ENCODE results near the gene CHST15. TPM values are rescaled to one million over a fixed set of nuclear protein-coding genes. Genes with fewer than 3 reads are reported as not detected.

CHST15 gene
- total and polyA plus RNA-seq, 2 of the 13 experiments (the other 11 are each of a cell fraction or from before 2014, with no cell fraction given), result 1.4 to 94.7 TPM

DNA sequence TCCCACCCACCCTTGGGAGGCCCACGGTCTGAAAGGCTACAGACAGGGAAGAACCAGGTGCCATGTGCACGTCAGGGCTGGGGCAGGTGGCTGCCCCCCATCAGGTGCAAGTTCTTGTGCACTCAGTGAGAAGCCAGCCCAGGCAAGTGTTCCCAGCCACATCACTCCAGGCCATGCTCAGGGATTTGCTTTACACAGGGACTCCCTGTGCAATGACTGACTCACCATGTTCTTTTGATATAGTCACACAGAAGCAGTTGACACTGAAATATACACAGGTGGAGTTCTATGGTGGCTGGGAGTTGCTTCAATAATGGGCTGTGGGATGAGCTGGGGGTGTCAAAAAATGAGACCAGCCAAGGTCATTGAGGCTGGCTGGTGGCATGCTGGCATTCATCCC lies 8.0 kb upstream of the CHST15 start:
- no CpG with 5 or more reads among the region's 2 CpGs for WGBS (ENCODE audit: low lambda C conversion rate)
- POLR2A ChIA-PET, result no interaction called here
- BruUV-seq (replicated peaks), result no TSS peak
- TF ChIP-seq ZNF678 (CRISPR knock-in tag; IDR thresholded peaks at IDR 0.05) (no peak), SAP130 (CRISPR knock-in tag; IDR thresholded peaks at IDR 0.05; ENCODE audit: low read depth) (0 out of 2 replicates have a peak, but pooled peaks have one; percentile 10), ZFP36L1 (CRISPR knock-in tag; IDR thresholded peaks at IDR 0.05) (no peak), NFE2L1 (CRISPR knock-in tag; IDR thresholded peaks at IDR 0.05; ENCODE audit: borderline replicate concordance) (no peak), ZNF879 (CRISPR knock-in tag; IDR thresholded peaks at IDR 0.05) (no peak), GLMP (CRISPR knock-in tag; IDR thresholded peaks at IDR 0.05; ENCODE audit: borderline replicate concordance) (no peak), MXI1 (IDR thresholded peaks at IDR 0.05; ENCODE audit: borderline replicate concordance, low read depth, low read length) (no peak), FOSL2 (CRISPR knock-in tag; IDR thresholded peaks at IDR 0.05) (0 out of 2 replicates have a peak, but pooled peaks have one; percentile 7), ZBED4 (CRISPR knock-in tag; IDR thresholded peaks at IDR 0.05; ENCODE audit: borderline replicate concordance) (no peak)
- TF ChIP-seq, protein P1, sequence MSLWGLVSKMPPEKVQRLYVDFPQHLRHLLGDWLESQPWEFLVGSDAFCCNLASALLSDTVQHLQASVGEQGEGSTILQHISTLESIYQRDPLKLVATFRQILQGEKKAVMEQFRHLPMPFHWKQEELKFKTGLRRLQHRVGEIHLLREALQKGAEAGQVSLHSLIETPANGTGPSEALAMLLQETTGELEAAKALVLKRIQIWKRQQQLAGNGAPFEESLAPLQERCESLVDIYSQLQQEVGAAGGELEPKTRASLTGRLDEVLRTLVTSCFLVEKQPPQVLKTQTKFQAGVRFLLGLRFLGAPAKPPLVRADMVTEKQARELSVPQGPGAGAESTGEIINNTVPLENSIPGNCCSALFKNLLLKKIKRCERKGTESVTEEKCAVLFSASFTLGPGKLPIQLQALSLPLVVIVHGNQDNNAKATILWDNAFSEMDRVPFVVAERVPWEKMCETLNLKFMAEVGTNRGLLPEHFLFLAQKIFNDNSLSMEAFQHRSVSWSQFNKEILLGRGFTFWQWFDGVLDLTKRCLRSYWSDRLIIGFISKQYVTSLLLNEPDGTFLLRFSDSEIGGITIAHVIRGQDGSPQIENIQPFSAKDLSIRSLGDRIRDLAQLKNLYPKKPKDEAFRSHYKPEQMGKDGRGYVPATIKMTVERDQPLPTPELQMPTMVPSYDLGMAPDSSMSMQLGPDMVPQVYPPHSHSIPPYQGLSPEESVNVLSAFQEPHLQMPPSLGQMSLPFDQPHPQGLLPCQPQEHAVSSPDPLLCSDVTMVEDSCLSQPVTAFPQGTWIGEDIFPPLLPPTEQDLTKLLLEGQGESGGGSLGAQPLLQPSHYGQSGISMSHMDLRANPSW (CRISPR knock-in tag; IDR thresholded peaks at IDR 0.05; ENCODE audit: borderline replicate concordance), result no peak

More for the DNA sequence above, 8.0 kb upstream of the CHST15 start:
- FAIRE-seq, result no peak
- peaks cover 10% of the 10 kb centered on the region for H3K9me3 ChIP-seq (ENCODE audit: low read length)
- no peak overlapping the region for H3K27ac ChIP-seq (ENCODE audit: extremely low read length, insufficient read depth, low read length)
- no peak for DNase-seq (ENCODE audit: low spot score)
- H3K36me3 ChIP-seq (replicated peaks in 1 of 2; ENCODE audit: control insufficient read depth in 1 of 2, insufficient read depth in 2 of 2, low read length in 2 of 2), result no peaks in the 10 kb centered on the region
- intact Hi-C loops (cut with micrococcal nuclease; ENCODE audit: unreplicated experiment), result no loop called here
- CTCF ChIA-PET (ENCODE audit: low intra/inter-chr PET ratio, low total read pairs), result no interaction called here
- no peak overlapping the region for H3K9ac ChIP-seq (ENCODE audit: insufficient read depth, low read depth, low read length)
- H3K4me2 ChIP-seq (ENCODE audit: low read depth, low read length), result no peak overlapping the region
- H4K20me1 ChIP-seq (ENCODE audit: insufficient read depth, low read length), result no peaks in the 10 kb centered on the region
- H3K27me3 ChIP-seq (ENCODE audit: control insufficient read depth in 1 of 2, insufficient read depth in 2 of 2, low read length in 2 of 2), result peaks cover 13 to 83% of the 10 kb centered on the region in 2 experiments
- ATAC-seq, result peak; percentile 22; the same call in 1 of the 3 replicates
- no peak overlapping the region for H2AFZ ChIP-seq (ENCODE audit: low read length)
- no peaks in the 10 kb centered on the region for H3K79me2 ChIP-seq (ENCODE audit: insufficient read depth, low read length)
- H3K4me3 ChIP-seq (replicated peaks in 1 of 3; ENCODE audit: insufficient read depth in 1 of 3, low read depth in 2 of 3, low read length in 3 of 3), result no peak overlapping the region
- H3K4me1 ChIP-seq (ENCODE audit: insufficient read depth, low read length), result peaks cover 48% of the 10 kb centered on the region
- in situ Hi-C loops (cut with HindIII; ENCODE audit: extremely low pct_ligation_motif_present, low pct_unique_long_range_greater_than_20kb), result no loop called here

Measured in HepG2 (cell line).